HEK293 (cell line): Measurements from ENCODE around the gene LDB2.

ENCODE experiments used
- CTCF ChIA-PET: fragments of 350-600 bp; formaldehyde crosslinking; extraction: SDS; loops from one replicate; lab custom pipeline; 2021; ENCODE audit warnings: antibody characterized with exemption; lab: Yijun Ruan, JAX
- POLR2A ChIA-PET: fragments of 300-600 bp; formaldehyde crosslinking; extraction: SDS; loops from one replicate; lab custom pipeline; 2020; ENCODE audit warnings: antibody characterized with exemption, inconsistent platforms; lab: Yijun Ruan, JAX
- H3K27ac ChIP-seq: fragments of 200-500 bp; sonication (Bioruptor generic); 2 replicates; pipeline ENCODE4 v1.5.1; 2014; ENCODE audit warnings: low read depth, low read length, control low read depth, inconsistent platforms; ENCODE audit errors: extremely low read depth
- H3K36me3 ChIP-seq, 2 experiments: fragments of 200-500 bp in 1 of 2; sonication (Bioruptor generic) in 1 of 2; 1 replicate in 1 of 2; 2 replicates in 1 of 2; pipeline ENCODE4 v1.5.1; 2014 to 2017; ENCODE audit warnings: inconsistent platforms in 2 of 2, low read length in 2 of 2; ENCODE audit not compliant: control insufficient read depth in 2 of 2, insufficient read depth in 1 of 2
- H3K4me1 ChIP-seq: fragments of 200-500 bp; sonication (Bioruptor generic); 2 replicates; pipeline ENCODE4 v1.5.1; 2014; ENCODE audit warnings: mild to moderate bottlenecking, low read length, inconsistent platforms; ENCODE audit not compliant: control insufficient read depth, insufficient read depth
- H3K4me3 ChIP-seq: 2 replicates; pipeline ENCODE4 v1.5.1; 2011; ENCODE audit warnings: low read depth, mild to moderate bottlenecking, control low read depth, low read length, moderate library complexity
- H3K9me3 ChIP-seq: fragments of 200-500 bp; sonication (Bioruptor generic); 2 replicates; pipeline ENCODE4 v1.5.1; 2014; ENCODE audit warnings: low read depth, low read length, inconsistent platforms; ENCODE audit not compliant: control insufficient read depth, insufficient read depth
- BCL11A ChIP-seq: fragments of 450-650 bp; formaldehyde crosslinking; IDR thresholded peaks from 2 replicates; pipeline ENCODE4 v1.5.1; 2016; ENCODE audit warnings: low read depth, missing biosample characterization, missing genetic modification characterization
- CTCF ChIP-seq: fragments of 450-650 bp; formaldehyde crosslinking; IDR thresholded peaks from 2 replicates; pipeline ENCODE4 v1.5.1; 2016; ENCODE audit warnings: missing biosample characterization, missing genetic modification characterization
- GLIS1 ChIP-seq: fragments of 450-650 bp; formaldehyde crosslinking; IDR thresholded peaks from 2 replicates; pipeline ENCODE4 v1.5.1; 2016; ENCODE audit warnings: missing biosample characterization, missing genetic modification characterization
- MEIS1 ChIP-seq: sonication (generic); formaldehyde crosslinking; IDR thresholded peaks from 2 replicates; pipeline ENCODE4 v1.8.1; 2022; ENCODE audit warnings: missing genetic modification reagents, mild to moderate bottlenecking, borderline replicate concordance
- SP3 ChIP-seq: fragments of 450-650 bp; formaldehyde crosslinking; IDR thresholded peaks from 2 replicates; pipeline ENCODE4 v1.5.1; 2016; ENCODE audit warnings: missing biosample characterization, missing genetic modification characterization
- TCF7L2 ChIP-seq: IDR thresholded peaks from 2 replicates; pipeline ENCODE4 v1.6.1; 2011; ENCODE audit warnings: low read depth, mild to moderate bottlenecking, inconsistent platforms, low read length, moderate library complexity, borderline replicate concordance
- ZBTB1 ChIP-seq: fragments of 450-650 bp; formaldehyde crosslinking; IDR thresholded peaks from 2 replicates; pipeline ENCODE4 v1.5.1; 2016; ENCODE audit warnings: missing biosample characterization, missing genetic modification characterization
- ZBTB44 ChIP-seq: fragments of 450-650 bp; IDR thresholded peaks from 2 replicates; pipeline ENCODE4 v1.5.1; 2018; ENCODE audit warnings: missing biosample characterization, mild to moderate bottlenecking, missing genetic modification characterization
- ZNF169 ChIP-seq: fragments of 450-650 bp; formaldehyde crosslinking; IDR thresholded peaks from 2 replicates; pipeline ENCODE4 v1.5.1; 2016; ENCODE audit warnings: missing biosample characterization, missing genetic modification characterization
- ZNF18 ChIP-seq: fragments of 450-650 bp; formaldehyde crosslinking; IDR thresholded peaks from 2 replicates; pipeline ENCODE4 v1.5.1; 2016; ENCODE audit warnings: missing biosample characterization, missing genetic modification characterization
- ZNF211 ChIP-seq: fragments of 450-650 bp; formaldehyde crosslinking; IDR thresholded peaks from 2 replicates; pipeline ENCODE4 v1.5.1; 2016; ENCODE audit warnings: low read depth, missing biosample characterization, missing genetic modification characterization
- ZNF214 ChIP-seq: fragments of 450-650 bp; formaldehyde crosslinking; IDR thresholded peaks from 2 replicates; pipeline ENCODE4 v1.5.1; 2017; ENCODE audit warnings: missing biosample characterization, mild to moderate bottlenecking, missing genetic modification characterization, borderline replicate concordance
- ZNF266 ChIP-seq: fragments of 450-650 bp; formaldehyde crosslinking; IDR thresholded peaks from 2 replicates; pipeline ENCODE4 v1.5.1; 2016; ENCODE audit warnings: missing biosample characterization, missing genetic modification characterization, low read depth
- ZNF350 ChIP-seq: fragments of 450-650 bp; formaldehyde crosslinking; IDR thresholded peaks from 2 replicates; pipeline ENCODE4 v1.5.0; 2017; ENCODE audit warnings: missing biosample characterization, mild to moderate bottlenecking, missing genetic modification characterization
- ZNF366 ChIP-seq: fragments of 450-650 bp; formaldehyde crosslinking; conservative IDR thresholded peaks from 2 replicates; pipeline ENCODE4 v1.5.1; 2016; ENCODE audit warnings: missing biosample characterization, missing genetic modification characterization
- ZNF488 ChIP-seq: fragments of 450-650 bp; formaldehyde crosslinking; IDR thresholded peaks from 2 replicates; pipeline ENCODE4 v1.5.1; 2016; ENCODE audit warnings: missing biosample characterization, missing genetic modification characterization
- ZNF501 ChIP-seq: fragments of 450-650 bp; formaldehyde crosslinking; IDR thresholded peaks from 2 replicates; pipeline ENCODE4 v1.5.1; 2016; ENCODE audit warnings: missing biosample characterization, missing genetic modification characterization
- ZNF529 ChIP-seq: fragments of 450-650 bp; formaldehyde crosslinking; IDR thresholded peaks from 2 replicates; pipeline ENCODE4 v1.5.1; 2017; ENCODE audit warnings: missing genetic modification characterization, missing biosample characterization; ENCODE audit not compliant: insufficient replicate concordance
- ZNF530 ChIP-seq: fragments of 450-650 bp; formaldehyde crosslinking; IDR thresholded peaks from 2 replicates; pipeline ENCODE4 v1.5.1; 2016; ENCODE audit warnings: low read depth, missing biosample characterization, missing genetic modification characterization
- ZNF549 ChIP-seq: fragments of 450-650 bp; IDR thresholded peaks from 2 replicates; pipeline ENCODE4 v1.5.1; 2018; ENCODE audit warnings: missing biosample characterization, missing genetic modification characterization, mild to moderate bottlenecking, inconsistent platforms, moderate library complexity
- ZNF561 ChIP-seq: fragments of 450-650 bp; IDR thresholded peaks from 2 replicates; pipeline ENCODE4 v1.5.1; 2018; ENCODE audit warnings: missing biosample characterization, missing genetic modification characterization, borderline replicate concordance
- ZNF596 ChIP-seq: fragments of 450-650 bp; IDR thresholded peaks from 2 replicates; pipeline ENCODE4 v1.5.0; 2018; ENCODE audit warnings: missing biosample characterization, mild to moderate bottlenecking, missing genetic modification characterization, moderate library complexity
- ZNF610 ChIP-seq: fragments of 450-650 bp; formaldehyde crosslinking; IDR thresholded peaks from 2 replicates; pipeline ENCODE4 v1.5.1; 2016; ENCODE audit warnings: missing biosample characterization, missing genetic modification characterization, borderline replicate concordance
- ZNF621 ChIP-seq: fragments of 450-650 bp; formaldehyde crosslinking; IDR thresholded peaks from 2 replicates; pipeline ENCODE4 v1.5.1; 2017; ENCODE audit warnings: missing biosample characterization, missing genetic modification characterization
- ZNF624 ChIP-seq: fragments of 450-650 bp; formaldehyde crosslinking; IDR thresholded peaks from 2 replicates; pipeline ENCODE4 v1.5.1; 2017; ENCODE audit warnings: missing biosample characterization, missing genetic modification characterization
- ZNF658 ChIP-seq: fragments of 450-650 bp; formaldehyde crosslinking; IDR thresholded peaks from 2 replicates; pipeline ENCODE4; 2016; ENCODE audit warnings: missing biosample characterization, missing genetic modification characterization
- ZNF664 ChIP-seq: fragments of 450-650 bp; formaldehyde crosslinking; IDR thresholded peaks from 2 replicates; pipeline ENCODE4 v1.5.1; 2016; ENCODE audit warnings: missing biosample characterization, missing genetic modification characterization
- ZNF777 ChIP-seq: fragments of 450-650 bp; formaldehyde crosslinking; IDR thresholded peaks from 2 replicates; pipeline ENCODE4 v1.5.1; 2017; ENCODE audit warnings: missing biosample characterization, missing genetic modification characterization, borderline replicate concordance

The LDB2 gene

GRCh38 chr4:16853640-16854039, 44.8 kb downstream of the LDB2 start (continued):
- no peak for TF ChIP-seq ZNF18 (tag by site-specific recombination)

GRCh38 chr4:16852644-16853043, 45.8 kb downstream of the LDB2 start:
- ChIA-PET CTCF (no interaction called here), POLR2A (no interaction called here)
- no peaks in the 10 kb centered on the region for H3K9me3 ChIP-seq
- no peak overlapping the region for H3K4me3 ChIP-seq
- H3K27ac ChIP-seq: no peak overlapping the region
- H3K4me1 ChIP-seq: no peaks in the 10 kb centered on the region
- TF ChIP-seq ZNF501 (no peak), ZNF529 (tag by site-specific recombination) (no peak), ZNF214 (tag by site-specific recombination) (no peak), ZNF266 (tag by site-specific recombination) (no peak), ZNF488 (no peak), ZNF530 (tag by site-specific recombination) (no peak), ZNF211 (tag by site-specific recombination) (no peak), ZNF777 (tag by site-specific recombination) (no peak)
- no peaks in the 10 kb centered on the region for H3K36me3 ChIP-seq

GRCh38 chr4:16852228-16852627, 46.2 kb downstream of the LDB2 start:
- no peak overlapping the region for H3K27ac ChIP-seq
- no peaks in the 10 kb centered on the region for H3K9me3 ChIP-seq
- CTCF ChIA-PET: no interaction called here
- no peaks in the 10 kb centered on the region for H3K4me1 ChIP-seq
- TF ChIP-seq ZNF549 (tag by site-specific recombination) (no peak), ZNF658 (no peak), ZNF169 (no peak), ZBTB1 (tag by site-specific recombination) (no peak), ZNF366 (tag by site-specific recombination) (no peak), ZNF610 (tag by site-specific recombination) (no peak), ZNF624 (no peak), TCF7L2 (no peak), ZNF350 (no peak), MEIS1 (CRISPR knock-in tag) (no peak), GLIS1 (no peak), ZNF621 (tag by site-specific recombination) (no peak), ZNF596 (tag by site-specific recombination) (no peak), ZNF529 (tag by site-specific recombination) (no peak), ZNF664 (tag by site-specific recombination) (no peak), SP3 (tag by site-specific recombination) (no peak), ZNF561 (tag by site-specific recombination) (no peak), CTCF (no peak), ZBTB44 (tag by site-specific recombination) (no peak), BCL11A (no peak)
- H3K36me3 ChIP-seq: no peaks in the 10 kb centered on the region
- no peak overlapping the region for H3K4me3 ChIP-seq
- POLR2A ChIA-PET: no interaction called here
